Measurements from ENCODE around the gene CDKAL1.

The CDKAL1 gene

DNA sequence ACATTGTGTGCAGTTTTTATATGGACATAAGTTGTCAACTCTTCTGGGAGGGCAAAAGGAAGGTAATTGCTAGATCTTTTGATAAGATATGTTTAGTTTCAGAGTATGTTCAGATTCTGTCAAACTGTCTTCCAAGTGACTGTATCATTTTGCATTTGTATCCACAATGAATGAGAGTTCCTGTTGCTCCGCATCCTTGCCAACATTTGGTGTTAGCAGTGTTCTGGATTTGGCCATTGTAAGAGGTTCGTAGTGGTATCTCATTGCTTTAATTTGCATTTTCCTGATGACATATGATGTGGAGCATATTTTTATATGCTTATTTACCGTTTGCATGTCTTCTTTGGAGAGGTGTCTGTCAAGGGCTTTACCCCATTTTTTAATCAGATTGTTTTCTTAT, 150.2 kb downstream of the CDKAL1 start:
- DNase-seq = no peak

DNA sequence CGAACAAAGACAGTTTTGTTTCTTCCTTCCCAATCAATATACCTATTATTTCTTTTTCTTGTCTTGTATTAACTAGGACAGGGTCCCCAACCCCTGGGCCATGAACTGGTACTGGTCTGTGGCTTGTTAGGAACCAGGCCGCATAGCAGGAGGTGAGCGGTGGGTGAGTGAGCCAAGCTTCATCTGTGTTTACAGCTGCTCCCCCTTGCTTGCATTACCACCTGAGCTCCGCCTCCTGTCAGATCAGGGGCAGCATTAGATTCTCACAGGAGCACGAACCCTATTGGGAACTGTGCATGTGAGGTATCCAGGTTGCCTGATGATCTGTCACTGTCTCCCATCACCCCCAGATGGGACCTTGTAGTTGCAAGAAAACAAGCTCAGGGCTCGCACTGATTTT, 151.9 kb downstream of the CDKAL1 start:
- no peak for DNase-seq

DNA sequence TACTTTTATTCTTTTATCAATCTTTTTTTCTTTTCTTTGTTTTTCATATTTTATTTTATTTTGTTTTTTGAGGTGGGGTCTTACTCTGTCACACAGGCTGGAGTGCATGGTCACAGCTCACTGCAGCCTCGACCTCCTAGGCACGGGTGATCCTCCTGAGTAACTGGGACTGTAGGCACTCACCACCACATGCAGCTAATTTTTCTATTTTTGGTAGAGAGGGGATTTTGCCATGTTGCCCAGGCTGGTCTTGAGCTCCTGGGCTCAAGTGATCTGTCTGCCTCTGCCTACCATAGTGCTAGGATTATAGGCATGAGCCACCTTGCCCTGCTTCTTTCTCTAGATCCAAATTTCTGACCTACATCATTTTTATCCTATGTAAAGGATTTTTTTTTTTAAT, 153.2 kb downstream of the CDKAL1 start:
- DNase-seq = no peak

DNA sequence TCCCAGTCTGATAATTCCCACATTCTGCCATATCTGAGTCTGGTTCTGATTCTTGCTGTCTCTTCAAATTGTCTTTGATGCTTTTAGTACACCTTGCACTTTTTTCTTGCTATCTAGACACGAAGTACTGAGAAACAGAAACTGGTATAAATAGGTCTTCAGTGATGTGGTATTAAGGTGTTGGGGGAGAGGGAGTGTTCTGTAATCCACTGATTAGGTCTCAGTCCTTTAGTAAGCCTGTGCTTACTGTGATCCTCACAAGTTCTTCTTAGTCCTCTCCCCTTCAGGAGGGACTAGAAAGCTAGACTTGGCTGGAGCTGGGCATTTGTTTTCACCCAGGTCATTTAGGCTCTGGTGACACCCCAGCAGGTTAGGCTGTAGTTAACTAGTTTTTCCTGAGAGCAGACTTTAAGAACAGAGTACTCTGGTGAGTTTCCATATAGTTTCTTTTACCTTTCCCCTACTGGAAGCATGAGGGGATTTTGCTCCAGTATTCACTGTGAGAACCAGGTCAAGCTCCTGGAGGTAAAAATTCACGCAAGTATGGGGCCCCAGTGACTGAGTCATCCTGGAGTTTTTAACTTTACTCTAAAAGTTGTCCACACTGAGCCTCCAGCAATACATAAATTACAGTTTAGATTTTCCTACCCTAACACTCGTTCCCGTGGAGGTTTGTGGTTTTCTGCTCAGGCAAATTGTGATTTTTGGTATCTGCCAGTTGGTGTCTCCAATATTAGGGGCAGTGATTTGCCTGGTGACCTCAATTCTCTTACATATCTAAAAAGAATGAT, 154.6 kb downstream of the CDKAL1 start:
- no peak for DNase-seq

DNA sequence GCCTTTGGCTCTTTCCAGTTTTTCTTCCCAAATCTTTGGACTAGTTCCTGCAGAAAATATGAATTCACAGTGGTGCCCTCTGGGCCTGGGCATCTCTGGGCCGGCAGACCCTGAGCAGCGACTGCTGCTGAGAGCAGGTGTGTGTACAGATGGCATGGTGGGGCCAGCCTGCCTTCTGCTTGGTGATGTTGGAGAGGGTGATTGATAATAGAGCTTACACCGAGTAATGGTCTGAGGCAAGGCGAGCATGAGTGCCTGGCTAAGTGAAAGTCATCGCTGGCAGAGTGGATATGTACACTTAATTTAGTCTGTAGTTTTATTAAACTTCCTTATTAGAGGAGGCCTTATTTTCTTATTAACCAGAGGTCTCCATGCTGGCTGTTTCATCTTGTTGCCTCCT, 156.9 kb downstream of the CDKAL1 start:
- no peak for DNase-seq

DNA sequence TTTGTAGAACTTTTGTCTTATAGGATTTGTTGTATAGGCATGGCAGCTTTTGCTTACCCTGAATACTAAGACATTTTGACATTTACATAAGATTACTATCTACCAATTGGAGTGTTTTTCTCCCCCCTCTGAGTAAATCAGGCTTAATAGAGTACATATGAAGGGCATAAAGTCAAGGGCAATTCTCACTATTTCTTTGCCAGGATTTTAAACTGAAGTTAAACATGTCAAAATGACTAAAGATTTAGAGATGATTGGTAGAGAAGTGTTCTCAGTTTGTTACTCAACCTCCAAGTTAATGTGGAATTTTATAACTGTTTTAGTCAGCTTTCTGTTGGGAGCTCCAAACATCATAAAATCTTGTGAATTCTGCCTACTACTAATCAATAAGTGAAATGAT, 157.8 kb downstream of the CDKAL1 start:
- DNase-seq = no peak

DNA sequence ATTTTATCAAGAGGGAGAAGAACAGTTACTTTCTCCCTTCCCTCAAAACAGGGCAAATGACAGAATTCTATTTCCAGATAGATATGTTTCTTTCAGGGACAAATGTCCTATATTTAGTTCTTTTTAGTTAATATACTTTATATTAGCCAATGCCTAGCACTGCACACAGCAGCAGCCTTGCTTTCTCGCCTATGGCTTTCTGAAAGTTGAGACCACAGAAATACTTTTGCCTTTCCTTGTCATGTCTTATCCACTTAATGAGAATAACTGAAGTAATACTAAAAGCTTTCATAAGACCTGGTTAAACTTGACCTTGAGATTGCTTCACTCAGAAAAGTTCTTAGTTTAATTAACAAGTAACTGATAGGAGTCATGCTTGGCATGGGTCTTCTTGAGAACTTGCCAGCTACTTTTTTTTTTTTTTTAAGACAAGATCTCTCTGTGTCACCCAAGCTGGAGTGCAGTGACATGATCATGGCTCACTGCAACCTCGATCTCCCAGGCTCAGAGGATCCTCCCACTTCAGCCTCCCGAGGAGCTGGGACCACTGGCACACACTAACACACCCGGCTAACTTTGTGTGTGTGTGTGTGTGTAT, 159.3 kb downstream of the CDKAL1 start:
- DNase-seq = no peak

DNA sequence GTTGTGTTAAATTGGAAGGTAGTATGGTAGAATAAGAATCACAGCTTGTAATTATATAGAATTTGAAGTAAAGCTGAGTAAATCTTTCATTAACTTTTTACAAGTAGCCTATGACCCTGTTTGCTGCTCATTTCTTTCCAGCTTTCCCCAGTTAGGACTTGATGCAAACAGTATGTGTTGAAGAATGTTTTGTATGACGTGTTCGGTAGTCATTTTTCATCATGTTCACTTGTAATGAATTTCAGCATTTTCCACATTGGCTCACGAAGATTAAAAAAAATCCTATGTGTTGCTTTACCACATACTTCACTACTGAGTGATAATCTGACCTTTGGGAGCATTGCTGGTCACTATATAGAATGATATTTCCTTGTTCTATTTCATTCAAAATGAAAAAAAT, 162.4 kb downstream of the CDKAL1 start:
- no peak for DNase-seq

DNA sequence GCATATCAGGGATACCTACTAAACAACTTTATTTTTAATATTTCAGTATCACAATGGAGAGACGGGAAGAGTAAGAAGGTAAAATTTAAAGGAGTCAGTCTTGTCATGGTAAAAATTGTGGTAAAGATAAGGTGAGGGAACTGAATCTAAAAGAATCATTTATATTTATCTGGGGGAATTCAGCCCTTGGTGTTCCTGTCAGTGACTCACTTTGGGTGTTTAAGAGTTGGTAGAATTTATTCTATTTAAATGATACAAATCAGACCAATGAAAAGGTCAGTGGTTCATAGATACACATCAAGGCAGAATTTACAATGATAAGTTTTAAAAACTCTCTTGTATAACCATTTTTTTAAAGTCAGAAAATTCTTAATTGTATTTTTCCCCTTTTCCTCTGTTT, 164.4 kb downstream of the CDKAL1 start:
- no peak for DNase-seq

DNA sequence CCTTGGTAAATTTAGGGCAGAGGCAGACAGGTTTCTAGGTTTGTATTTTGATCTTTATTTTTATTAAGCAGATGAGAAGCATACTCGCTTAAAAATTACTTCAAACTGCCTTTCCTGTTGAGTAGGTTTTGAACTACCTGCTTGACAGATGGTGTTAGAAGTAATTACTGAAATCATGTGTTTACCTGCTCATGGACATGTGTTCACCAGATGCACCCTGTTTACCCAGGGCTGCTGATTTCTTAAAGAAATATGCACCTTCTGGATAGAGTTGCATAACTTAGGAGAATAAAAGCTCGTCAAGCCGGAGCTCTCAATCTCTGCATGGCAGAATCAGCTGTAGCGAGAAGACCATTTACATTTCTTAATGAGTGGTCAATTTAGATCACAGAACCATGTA, 165.1 kb downstream of the CDKAL1 start:
- no peak for DNase-seq

DNA sequence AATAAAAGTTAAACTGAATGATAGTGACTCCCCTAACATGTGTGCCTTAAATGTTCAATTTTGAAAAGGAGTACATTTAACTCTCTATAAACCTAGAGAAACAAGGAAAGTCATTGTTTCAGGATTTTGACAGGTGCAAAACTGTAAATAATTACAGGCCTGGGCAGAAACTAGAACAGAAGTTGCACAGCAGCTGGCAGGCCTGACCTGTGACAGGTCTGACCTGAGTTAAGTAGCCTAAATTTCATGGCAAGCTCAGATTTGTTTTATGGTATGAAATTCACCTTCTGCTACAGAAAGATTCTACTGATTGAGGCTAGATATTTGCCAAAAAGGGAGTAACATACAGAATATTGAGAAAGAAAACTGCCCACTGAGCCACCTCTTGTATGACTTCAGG, 166.1 kb downstream of the CDKAL1 start:
- DNase-seq = no peak

DNA sequence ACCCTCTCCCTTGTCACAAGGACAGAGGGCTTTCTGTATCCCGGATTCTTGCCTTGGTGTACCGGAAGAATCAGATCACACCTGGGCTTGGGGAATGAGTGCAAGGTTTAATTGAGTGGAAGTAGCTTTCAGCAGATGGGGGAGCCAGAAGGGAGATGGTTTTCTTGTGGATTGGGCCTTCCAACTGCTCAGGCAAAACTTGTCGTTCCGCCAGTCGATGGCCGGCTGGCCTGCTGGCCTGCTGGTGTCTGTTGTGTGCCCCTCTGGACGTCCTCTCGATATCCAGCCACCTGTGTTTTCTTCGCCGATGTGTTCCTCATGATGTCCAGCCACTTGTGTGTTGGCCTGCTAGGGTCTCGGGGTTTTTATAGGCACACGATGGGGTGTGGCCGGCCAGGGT, 168.1 kb downstream of the CDKAL1 start:
- DNase-seq = no peak

DNA sequence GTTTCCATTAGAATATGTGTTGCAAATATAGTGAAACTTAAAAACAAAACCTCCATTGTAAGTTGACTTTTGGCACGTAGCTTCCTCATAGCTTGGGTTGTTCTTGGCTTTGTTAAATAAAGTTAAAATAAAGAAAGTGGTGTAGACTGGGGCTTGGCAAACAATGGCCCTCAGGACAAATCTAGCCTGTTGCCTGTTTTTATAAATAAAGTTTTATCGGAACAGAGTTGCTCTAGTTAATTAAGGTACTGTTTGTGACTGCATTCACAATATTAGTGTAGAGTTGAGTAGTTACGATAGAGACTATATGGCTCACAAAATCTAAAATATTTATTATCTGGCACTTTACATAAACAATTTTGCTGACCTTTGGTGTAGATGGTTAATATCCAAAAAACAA, 168.8 kb downstream of the CDKAL1 start:
- DNase-seq = no peak

DNA sequence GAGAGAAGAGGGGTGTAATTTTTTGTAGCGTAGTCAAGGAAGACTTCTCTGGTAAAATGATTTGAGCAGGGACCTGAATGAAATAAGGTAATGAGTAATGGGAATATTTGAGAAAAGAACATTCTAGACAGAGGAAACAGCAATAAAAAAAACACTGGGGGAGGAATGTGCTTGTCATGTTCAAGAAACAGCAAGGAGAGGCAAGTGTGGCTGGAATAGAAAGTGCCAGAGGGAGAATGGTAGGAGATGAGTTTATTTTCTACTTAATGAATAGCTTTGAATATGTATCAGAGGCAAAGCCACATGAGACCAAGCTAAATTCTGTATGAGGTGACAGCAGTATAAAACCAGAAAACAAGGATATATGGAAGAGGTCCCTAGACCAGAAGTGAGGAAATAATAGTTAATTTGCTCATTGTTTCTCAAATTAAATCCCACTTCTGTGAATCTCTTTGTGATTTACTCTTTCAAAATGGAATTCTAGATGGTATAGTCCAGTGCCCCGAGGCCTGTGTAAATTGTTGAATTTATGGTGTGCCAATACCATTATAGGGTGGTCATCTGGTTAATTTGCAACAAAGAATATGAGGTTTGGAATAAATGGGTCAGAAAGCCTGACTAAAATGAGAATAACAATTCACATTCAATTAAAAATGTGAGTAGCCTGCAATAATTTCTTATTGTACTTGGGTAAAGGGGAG, 170.2 kb downstream of the CDKAL1 start:
- no peak for DNase-seq

DNA sequence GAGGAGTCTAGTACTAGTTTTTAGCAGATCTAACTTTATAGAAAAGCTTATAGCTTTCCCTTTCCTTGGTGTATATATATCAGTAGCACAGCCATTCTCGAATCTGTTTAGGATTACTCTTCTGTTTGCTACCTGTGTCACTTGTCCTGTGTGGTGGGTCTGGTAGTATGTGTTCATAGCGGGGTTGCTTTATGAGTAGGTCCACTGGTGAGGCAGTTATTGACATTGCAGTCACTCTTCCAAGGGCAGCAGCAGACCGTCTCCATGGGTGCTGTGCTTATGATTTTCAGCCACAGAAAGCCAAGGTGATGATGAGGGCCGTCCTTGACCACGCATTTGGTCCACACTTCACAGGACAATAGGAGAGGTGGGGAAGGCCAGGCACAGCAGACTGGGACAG, 171.5 kb downstream of the CDKAL1 start:
- no peak for DNase-seq

DNA sequence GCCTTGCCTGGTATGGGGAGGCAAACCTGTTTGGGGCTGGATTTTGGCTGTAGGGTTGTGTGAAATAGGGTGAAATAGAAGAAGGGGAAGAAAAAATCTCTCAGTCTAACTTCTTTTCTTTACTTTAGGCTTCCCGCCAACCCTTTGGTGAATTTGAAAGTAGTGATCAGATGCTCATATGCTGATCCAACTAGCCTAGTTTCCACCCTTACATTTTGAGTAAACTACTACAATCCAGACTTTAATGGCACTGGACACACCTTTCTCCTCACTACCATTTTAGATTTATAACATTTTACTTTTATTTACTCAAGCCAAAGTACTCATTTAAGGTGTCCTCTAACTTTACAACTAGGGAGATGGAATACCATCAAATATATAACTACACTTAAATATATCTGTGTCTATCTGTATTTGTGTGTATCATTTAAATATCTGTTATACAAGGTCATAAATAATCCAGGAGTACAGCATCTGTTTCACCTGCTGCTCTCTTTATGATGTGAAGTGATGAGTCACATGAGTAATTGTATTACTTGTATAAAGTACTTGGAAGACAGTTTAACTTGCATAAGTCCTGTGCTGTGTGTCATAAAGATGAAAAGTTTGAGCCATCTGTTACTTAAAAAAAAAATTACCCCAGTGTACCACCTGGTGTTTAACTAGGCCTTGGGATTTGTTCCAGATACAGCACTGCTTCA, 172.1 kb downstream of the CDKAL1 start:
- no peak for DNase-seq

DNA sequence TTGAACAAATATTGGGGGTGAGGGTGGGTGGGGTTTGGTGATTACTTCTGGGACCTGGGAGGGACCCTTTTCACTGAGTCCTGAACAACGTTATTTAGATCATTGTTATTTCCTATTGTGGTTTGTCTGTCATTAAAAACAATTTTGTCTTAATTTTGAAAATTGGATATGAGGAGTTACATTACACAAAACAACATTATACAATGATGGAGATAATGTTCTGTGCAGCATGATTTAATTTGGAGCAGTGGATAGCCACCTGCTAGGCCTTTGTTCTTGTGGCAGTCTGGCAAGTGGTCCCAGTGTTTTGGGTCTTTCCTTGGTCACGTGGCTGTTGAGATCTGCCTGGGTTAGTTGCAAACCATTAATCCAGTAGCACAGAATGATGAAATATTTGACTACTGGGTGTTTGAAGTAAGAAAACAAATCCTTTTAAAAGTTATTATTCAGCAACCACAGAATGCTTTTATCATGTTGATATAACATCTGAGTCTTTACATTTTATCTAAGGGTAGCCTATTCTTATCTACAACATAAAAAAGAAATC, 172.8 kb downstream of the CDKAL1 start:
- no peak for DNase-seq

DNA sequence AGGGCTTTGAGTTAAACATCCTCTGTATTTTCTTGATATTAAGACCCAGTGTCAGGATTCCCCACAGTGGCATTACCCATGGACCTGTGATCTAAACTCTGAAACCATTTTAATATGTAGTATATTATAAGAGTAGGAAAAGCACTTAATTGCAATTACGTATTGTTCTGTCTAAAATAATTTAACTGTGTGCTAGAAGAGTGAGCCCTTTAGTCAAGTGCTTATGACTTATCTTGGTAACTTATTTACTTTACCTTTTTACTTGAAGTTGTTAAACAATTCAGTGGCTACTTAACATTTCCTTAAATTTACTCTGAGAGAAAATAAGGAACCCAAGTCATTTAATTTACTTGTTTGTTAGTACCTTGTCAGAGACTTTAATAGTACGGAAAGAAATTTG, 173.6 kb downstream of the CDKAL1 start:
- no peak for DNase-seq

DNA sequence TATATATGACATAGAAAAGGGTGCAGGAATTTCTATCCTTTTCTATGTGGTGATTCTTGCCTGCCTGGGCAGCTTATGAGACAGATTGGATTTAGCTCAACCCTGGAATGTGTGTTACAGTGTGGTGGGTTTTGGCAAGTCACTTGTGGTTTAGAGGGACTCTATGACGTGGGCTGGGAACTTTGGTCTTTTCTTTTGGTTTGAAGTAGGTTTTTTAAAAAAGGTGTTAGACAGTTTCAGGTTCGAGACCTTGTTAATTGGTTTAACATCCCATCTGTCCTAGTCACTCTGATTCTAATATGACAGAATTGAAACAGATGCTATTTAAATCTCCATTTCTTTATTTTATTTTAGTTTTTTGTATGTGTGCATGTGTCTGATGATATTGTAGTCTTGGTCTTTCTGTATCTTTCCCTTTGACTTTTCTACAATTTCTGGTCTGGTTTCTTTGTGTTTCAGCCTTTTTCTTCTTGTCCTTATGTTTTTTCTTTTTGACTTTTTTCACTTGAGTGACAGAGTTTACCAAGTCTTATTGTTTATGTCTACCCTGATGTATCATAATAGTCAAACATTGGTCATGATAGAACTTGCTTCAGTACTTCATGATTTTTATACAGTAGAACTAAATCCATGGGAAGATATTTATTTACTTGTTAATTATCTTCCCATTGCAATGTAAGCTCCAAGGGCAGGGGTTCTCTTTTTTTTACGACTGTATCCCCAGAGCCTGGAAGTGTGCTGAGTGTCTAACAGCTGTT, 174.3 kb downstream of the CDKAL1 start:
- DNase-seq = no peak

DNA sequence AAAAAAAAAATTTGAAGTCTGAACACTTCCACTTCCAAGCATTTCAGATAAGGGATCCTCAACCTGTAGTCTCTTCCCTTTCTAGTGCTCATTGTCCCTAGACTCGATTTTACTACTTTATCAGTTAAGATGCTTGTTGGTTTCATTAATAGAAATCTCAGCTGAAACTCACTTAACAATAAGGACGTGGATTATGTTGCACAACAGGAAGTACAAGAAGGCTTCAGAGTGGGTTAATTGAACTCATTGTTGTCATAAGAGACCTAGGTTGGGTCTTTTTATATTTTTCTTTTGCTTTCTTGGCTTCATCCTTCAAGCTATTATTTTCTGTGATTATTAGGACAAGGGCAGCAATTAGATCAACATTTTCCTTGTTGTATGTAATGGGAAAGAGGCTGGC, 175.2 kb downstream of the CDKAL1 start:
- no peak for DNase-seq

DNA sequence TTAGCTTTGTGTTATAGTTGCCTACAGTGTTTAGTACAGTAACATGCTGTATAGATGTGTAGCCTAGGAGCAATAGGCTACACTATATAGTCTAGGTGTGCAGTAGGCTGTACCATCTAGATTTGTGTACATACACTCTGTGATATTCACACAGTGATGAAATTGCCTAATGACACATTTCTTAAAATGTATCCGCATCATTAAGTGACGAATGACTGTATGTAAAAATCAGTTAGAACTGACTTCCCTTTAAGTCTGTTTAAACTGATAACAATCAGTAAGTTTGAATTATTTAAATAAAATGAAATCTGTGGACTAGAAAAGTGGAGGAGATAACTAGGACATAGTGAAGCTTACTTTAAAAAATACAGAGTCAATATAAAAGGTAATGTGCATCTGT, 176.1 kb downstream of the CDKAL1 start:
- DNase-seq = no peak

DNA sequence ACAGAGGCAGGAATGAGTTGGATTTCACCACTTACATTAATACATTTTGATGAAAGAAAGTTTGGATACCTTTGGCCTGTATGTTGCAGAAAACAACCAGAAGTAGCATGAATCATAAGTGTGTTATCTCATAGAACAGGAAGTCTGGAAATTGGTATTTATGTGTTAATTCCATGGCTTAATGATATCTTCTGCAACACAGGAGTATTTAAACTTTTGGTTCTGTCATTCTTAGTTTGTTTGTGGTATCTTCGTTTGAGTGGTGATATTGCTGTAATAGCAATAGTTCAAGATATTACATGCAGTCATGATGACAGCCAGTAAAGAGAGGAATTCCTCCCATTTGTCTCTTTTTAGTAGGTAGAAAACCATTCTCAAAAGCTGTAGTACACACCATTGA, 177.3 kb downstream of the CDKAL1 start:
- no peak for DNase-seq

DNA sequence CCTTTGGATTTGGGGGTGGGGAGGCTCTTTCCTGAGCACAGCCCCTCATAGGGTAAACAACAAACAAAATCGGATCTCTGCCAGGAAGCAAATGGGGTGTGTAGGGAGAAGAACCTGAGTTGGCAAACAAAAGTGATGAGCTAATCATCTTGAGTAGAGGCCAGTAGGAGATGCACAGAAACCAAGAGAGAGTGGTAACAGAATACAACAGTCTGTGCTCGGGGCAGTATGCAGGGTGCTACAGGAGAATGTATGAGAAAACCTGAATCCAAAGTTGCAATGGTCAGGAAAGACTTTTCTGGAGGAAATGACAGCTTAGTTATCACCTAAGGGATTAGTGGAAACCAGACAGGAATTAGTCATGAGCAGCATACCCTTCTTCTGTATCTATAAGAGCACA, 177.8 kb downstream of the CDKAL1 start:
- DNase-seq = no peak
